H9 (cell line): ENCODE data around the gene DTNBP1. TPM values are rescaled to one million over a fixed set of nuclear protein-coding genes. Genes with fewer than 3 reads are reported as not detected.

Source experiments
- DNase-seq: peaks from one replicate; pipeline ENCODE4 v3.0.0-alpha.2; 2017
- H2AFZ ChIP-seq: one replicate; pipeline ENCODE4 v1.6.1; 2013; ENCODE audit warnings: mild to moderate bottlenecking, low read length, control low read depth, moderate library complexity
- H2AK5ac ChIP-seq: 2 replicates; pipeline ENCODE4 v1.6.1; 2013; ENCODE audit warnings: low read length, control low read depth, mixed read lengths; ENCODE audit not compliant: insufficient read length
- H2BK120ac ChIP-seq: one replicate; pipeline ENCODE4 v1.6.1; 2013; ENCODE audit warnings: low read depth, mild to moderate bottlenecking, low read length, control low read depth, inconsistent platforms; ENCODE audit not compliant: poor library complexity, severe bottlenecking
- H2BK12ac ChIP-seq: 2 replicates; pipeline ENCODE4 v1.6.1; 2013; ENCODE audit warnings: low read length, control low read depth, mixed read lengths, low read depth; ENCODE audit not compliant: insufficient read length
- H2BK15ac ChIP-seq: 2 replicates; pipeline ENCODE4 v1.6.1; 2013; ENCODE audit warnings: low read depth, low read length, control low read depth
- H2BK20ac ChIP-seq: one replicate; pipeline ENCODE4 v1.6.1; 2013; ENCODE audit warnings: low read depth, mild to moderate bottlenecking, low read length, control low read depth, inconsistent platforms; ENCODE audit not compliant: poor library complexity, severe bottlenecking
- H2BK5ac ChIP-seq: 2 replicates; pipeline ENCODE4 v1.6.1; 2013; ENCODE audit warnings: low read length, control low read depth, mixed read lengths; ENCODE audit not compliant: insufficient read length
- H3K14ac ChIP-seq: 2 replicates; pipeline ENCODE4 v1.6.1; 2013; ENCODE audit warnings: low read length, control low read depth; ENCODE audit not compliant: insufficient read depth
- H3K18ac ChIP-seq: 2 replicates; pipeline ENCODE4 v1.6.1; 2013; ENCODE audit warnings: low read depth, mild to moderate bottlenecking, mixed read lengths, low read length, control low read depth; ENCODE audit not compliant: insufficient read length
- H3K23ac ChIP-seq: 2 replicates; pipeline ENCODE4 v1.6.1; 2013; ENCODE audit warnings: low read length, control low read depth, mixed read lengths, low read depth; ENCODE audit not compliant: insufficient read length
- H3K23me2 ChIP-seq: 2 replicates; pipeline ENCODE4 v1.6.1; 2013; ENCODE audit warnings: low read depth, mild to moderate bottlenecking, mixed read lengths, low read length, control low read depth; ENCODE audit not compliant: insufficient read length, poor library complexity, severe bottlenecking
- H3K27ac ChIP-seq: 2 replicates; pipeline ENCODE4 v1.5.1; 2013; ENCODE audit warnings: low read length, control low read depth, mixed read lengths, low read depth; ENCODE audit not compliant: insufficient read length
- H3K27me3 ChIP-seq: 2 replicates; pipeline ENCODE4 v1.6.1; 2013; ENCODE audit warnings: low read length, control low read depth, inconsistent platforms; ENCODE audit not compliant: insufficient read depth
- H3K4ac ChIP-seq: 2 replicates; pipeline ENCODE4 v1.6.1; 2013; ENCODE audit warnings: low read depth, mild to moderate bottlenecking, control low read depth, inconsistent platforms, low read length, moderate library complexity
- H3K4me1 ChIP-seq: 2 replicates; pipeline ENCODE4 v1.6.1; 2013; ENCODE audit warnings: low read length, control low read depth, inconsistent platforms; ENCODE audit not compliant: insufficient read depth
- H3K4me2 ChIP-seq: 2 replicates; pipeline ENCODE4 v1.6.1; 2013; ENCODE audit warnings: low read length, control low read depth, mixed read lengths; ENCODE audit not compliant: insufficient read length, insufficient read depth
- H3K56ac ChIP-seq: 2 replicates; pipeline ENCODE4 v1.6.1; 2013; ENCODE audit warnings: low read depth, mild to moderate bottlenecking, mixed read lengths, low read length, control low read depth; ENCODE audit not compliant: insufficient read length
- H3K79me1 ChIP-seq: 2 replicates; pipeline ENCODE4 v1.6.1; 2013; ENCODE audit warnings: low read depth, mild to moderate bottlenecking, moderate library complexity, low read length, control low read depth, inconsistent platforms; ENCODE audit not compliant: insufficient read depth, poor library complexity, severe bottlenecking
- H3K79me2 ChIP-seq: 2 replicates; pipeline ENCODE4 v1.6.1; 2013; ENCODE audit warnings: low read length, control low read depth, inconsistent platforms; ENCODE audit not compliant: insufficient read depth
- H3K9ac ChIP-seq: 2 replicates; pipeline ENCODE4 v1.6.1; 2013; ENCODE audit warnings: low read length, control low read depth, mixed read lengths; ENCODE audit not compliant: insufficient read length; ENCODE audit errors: extremely low read depth
- H3K9me3 ChIP-seq: one replicate; pipeline ENCODE4 v1.6.1; 2013; ENCODE audit warnings: low read depth, low read length, inconsistent platforms; ENCODE audit not compliant: control insufficient read depth
- H3T11ph ChIP-seq: one replicate; pipeline ENCODE4 v1.6.1; 2013; ENCODE audit warnings: mild to moderate bottlenecking, low read length, control low read depth, inconsistent platforms
- H4K20me1 ChIP-seq: one replicate; pipeline ENCODE4 v1.6.1; 2013; ENCODE audit not compliant: control insufficient read depth, insufficient read length, insufficient read depth
- H4K5ac ChIP-seq: 2 replicates; pipeline ENCODE4 v1.6.1; 2013; ENCODE audit warnings: low read depth, mild to moderate bottlenecking, mixed read lengths, low read length, control low read depth; ENCODE audit not compliant: insufficient read length
- H4K8ac ChIP-seq: replicated peaks from 2 replicates; pipeline ENCODE4 v1.6.1; 2013; ENCODE audit warnings: low read length, control low read depth, mixed read lengths, low read depth; ENCODE audit not compliant: insufficient read length
- H4K91ac ChIP-seq: 2 replicates; pipeline ENCODE4 v1.6.1; 2013; ENCODE audit warnings: low read depth, mild to moderate bottlenecking, moderate library complexity, mixed read lengths, low read length, control low read depth; ENCODE audit not compliant: insufficient read length
- H3K27ac Mint-ChIP-seq, 3 experiments: 2 replicates in 2 of 3; 3 replicates in 1 of 3; pipeline ENCODE4 v1.8.0; 2020 to 2021; ENCODE audit warnings: mixed read lengths in 3 of 3, mild to moderate bottlenecking in 1 of 3, moderate library complexity in 1 of 3
- H3K27me3 Mint-ChIP-seq: 2 replicates; pipeline ENCODE4 v1.8.0; 2021; ENCODE audit warnings: low read depth, mild to moderate bottlenecking, moderate library complexity, mixed read lengths
- H3K36me3 Mint-ChIP-seq, 3 experiments: 2 replicates in 2 of 3; 3 replicates in 1 of 3; pipeline ENCODE4 v1.8.0; 2020 to 2021; ENCODE audit warnings: low read depth in 3 of 3, mixed read lengths in 3 of 3; ENCODE audit not compliant: insufficient read depth in 1 of 3
- H3K4me1 Mint-ChIP-seq, 2 experiments: 2 replicates each; pipeline ENCODE4 v1.8.0; 2020; ENCODE audit warnings: mixed read lengths in 2 of 2
- H3K4me3 Mint-ChIP-seq, 2 experiments: 2 replicates in 1 of 2; 3 replicates in 1 of 2; pipeline ENCODE4 v1.8.0; 2020 to 2021; ENCODE audit warnings: mild to moderate bottlenecking in 2 of 2, mixed read lengths in 2 of 2, moderate library complexity in 1 of 2
- H3K9me3 Mint-ChIP-seq, 2 experiments: 2 replicates in 1 of 2; 3 replicates in 1 of 2; pipeline ENCODE4 v1.8.0; 2020; ENCODE audit warnings: mild to moderate bottlenecking in 2 of 2, mixed read lengths in 2 of 2, moderate library complexity in 1 of 2
- WGBS: extraction: QIAGEN DNeasy Blood & Tissue Kit; methylation state at CpG from one replicate; pipeline ENCODE4 v1.1.7; 2013; ENCODE audit warnings: missing lambda C conversion rate, low lambda C conversion rate, mixed read lengths; ENCODE audit not compliant: insufficient read length; ENCODE audit errors: extremely low coverage; 5-methylcytosine and 5-hydroxymethylcytosine counted together
- total RNA-seq: library from RNA; stranded (reverse); gene quantifications from 2 replicates; pipeline ENCODE4 v1.2.1, GENCODE V29; 2021
- TF ChIP-seq, protein P1 (sequence below): fragments of 200-600 bp; sonication (generic); conservative IDR thresholded peaks from 3 replicates; pipeline ENCODE4 v1.8.0; 2021; ENCODE audit warnings: antibody characterized with exemption, mild to moderate bottlenecking

Gene DTNBP1
- total RNA-seq, 1 experiment from 2014 or later = 12.9 TPM

DNA sequence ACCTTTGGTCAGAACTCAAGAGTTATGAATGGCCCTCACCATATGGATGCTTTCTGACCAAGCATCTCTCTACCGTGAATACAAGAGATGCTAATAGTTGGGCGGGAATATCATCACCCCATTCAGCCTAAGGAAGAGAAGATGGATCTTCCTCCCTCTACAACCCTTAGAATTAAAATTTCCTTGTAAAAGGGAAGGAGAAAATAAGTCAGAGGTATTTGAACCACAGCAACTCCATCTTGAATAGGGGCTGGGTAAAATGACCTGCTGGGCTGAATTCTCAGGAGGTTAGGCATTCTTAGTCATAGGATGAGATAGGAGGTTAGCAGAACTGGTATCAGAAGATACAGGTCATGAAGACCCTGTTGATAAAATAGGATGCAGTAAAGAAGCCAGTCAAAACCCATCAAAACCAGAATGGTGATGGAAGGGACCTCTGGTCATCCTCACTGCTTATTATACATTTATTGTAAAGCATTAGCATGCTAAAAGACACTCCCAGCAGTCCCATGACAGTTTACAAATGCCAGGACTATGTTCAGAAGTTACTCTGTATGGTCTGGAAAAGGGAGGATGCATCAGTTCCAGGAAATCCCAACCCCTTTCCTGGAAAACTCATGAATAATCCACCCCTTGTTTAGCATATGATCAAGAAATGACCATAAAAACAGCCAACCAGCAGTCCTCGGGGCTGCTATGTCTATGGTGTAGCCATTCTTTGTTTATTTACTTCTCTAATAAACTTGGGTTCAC is 101.2 kb downstream of the DTNBP1 start:
- Histone ChIP-seq H3K79me2 (no peaks in the 10 kb centered on the region), H3K18ac (no peak overlapping the region), H4K91ac (no peak overlapping the region), H2BK5ac (no peak overlapping the region), H3K79me1 (no peaks in the 10 kb centered on the region), H4K20me1 (no peaks in the 10 kb centered on the region), H3K23ac (no peak overlapping the region), H3K14ac (no peak overlapping the region), H3K4ac (no peak overlapping the region), H3T11ph (no peak overlapping the region), H3K27me3 (no peaks in the 10 kb centered on the region; the same call in 1 of the 2 replicates), H2BK12ac (no peak overlapping the region), H3K27ac (no peak overlapping the region), H2BK15ac (no peak overlapping the region), H3K9ac (no peak overlapping the region), H3K56ac (no peak overlapping the region), H3K9me3 (no peaks in the 10 kb centered on the region), H3K4me2 (no peak overlapping the region), H2BK20ac (no peak overlapping the region), H3K23me2 (no peaks in the 10 kb centered on the region), H2BK120ac (no peak overlapping the region), H2AFZ (no peak overlapping the region), H4K5ac (no peak overlapping the region), H4K8ac (no peak overlapping the region), H3K4me1 (no peaks in the 10 kb centered on the region; the same call in 1 of the 2 replicates), H2AK5ac (no peak overlapping the region)
- Mint-ChIP-seq H3K27me3 (no peaks in the 10 kb centered on the region; the same call in 1 of the 2 replicates), H3K4me1 (peaks cover 10 to 14% of the 10 kb centered on the region in 2 experiments), H3K36me3 (no peaks in the 10 kb centered on the region), H3K27ac (no peak overlapping the region; a peak in 1 of 7 replicates), H3K9me3 (no peaks in the 10 kb centered on the region), H3K4me3 (no peak overlapping the region)
- WGBS = no CpG with 5 or more reads among the region's 3 CpGs
- TF ChIP-seq, protein P1, sequence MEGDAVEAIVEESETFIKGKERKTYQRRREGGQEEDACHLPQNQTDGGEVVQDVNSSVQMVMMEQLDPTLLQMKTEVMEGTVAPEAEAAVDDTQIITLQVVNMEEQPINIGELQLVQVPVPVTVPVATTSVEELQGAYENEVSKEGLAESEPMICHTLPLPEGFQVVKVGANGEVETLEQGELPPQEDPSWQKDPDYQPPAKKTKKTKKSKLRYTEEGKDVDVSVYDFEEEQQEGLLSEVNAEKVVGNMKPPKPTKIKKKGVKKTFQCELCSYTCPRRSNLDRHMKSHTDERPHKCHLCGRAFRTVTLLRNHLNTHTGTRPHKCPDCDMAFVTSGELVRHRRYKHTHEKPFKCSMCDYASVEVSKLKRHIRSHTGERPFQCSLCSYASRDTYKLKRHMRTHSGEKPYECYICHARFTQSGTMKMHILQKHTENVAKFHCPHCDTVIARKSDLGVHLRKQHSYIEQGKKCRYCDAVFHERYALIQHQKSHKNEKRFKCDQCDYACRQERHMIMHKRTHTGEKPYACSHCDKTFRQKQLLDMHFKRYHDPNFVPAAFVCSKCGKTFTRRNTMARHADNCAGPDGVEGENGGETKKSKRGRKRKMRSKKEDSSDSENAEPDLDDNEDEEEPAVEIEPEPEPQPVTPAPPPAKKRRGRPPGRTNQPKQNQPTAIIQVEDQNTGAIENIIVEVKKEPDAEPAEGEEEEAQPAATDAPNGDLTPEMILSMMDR = no peak
- no peak for DNase-seq
